ENCODE results near the gene KCTD19.

DNA sequence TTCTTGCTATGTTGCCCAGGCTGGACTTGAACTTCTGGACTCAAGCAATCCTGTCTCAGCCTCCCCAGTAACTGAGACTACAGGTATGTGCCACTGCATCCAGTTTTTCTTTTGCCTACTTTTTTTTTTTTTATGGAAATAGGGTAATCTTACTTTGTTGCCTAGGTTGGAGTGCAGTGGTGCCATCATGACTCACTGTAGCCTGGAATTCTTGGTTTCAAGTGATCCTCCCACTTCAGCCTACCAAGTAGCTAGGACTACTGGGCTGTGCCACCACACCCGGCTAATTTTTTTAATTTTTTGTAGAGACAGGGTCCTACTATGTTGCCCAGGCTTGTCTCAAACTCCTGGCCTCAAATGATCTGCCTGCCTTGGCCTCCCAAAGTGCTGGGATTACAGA is 10.1 kb upstream of the KCTD19 start:
- TF ChIP-seq CTCF (IDR thresholded peaks at IDR 0.05) = no peak
- no peak for TF ChIP-seq POLR2A (IDR thresholded peaks at IDR 0.05; ENCODE audit: low read depth)

All from esophagus muscularis mucosa (tissue), 3 donors.